NCI-H2171 (cell line): ENCODE measurements around the gene ARID3A.
A peak's percentile ranks its signal among the peaks of the same experiment; 100 is the strongest.

Source experiments
- DNase-seq: peaks from one replicate; lab custom pipeline; 2025; lab: John Stamatoyannopoulos, UW

Gene ARID3A

GRCh38 chr19:931860-932647 is 6.2 kb downstream of the ARID3A start:
- DNase-seq = no peak

DNA sequence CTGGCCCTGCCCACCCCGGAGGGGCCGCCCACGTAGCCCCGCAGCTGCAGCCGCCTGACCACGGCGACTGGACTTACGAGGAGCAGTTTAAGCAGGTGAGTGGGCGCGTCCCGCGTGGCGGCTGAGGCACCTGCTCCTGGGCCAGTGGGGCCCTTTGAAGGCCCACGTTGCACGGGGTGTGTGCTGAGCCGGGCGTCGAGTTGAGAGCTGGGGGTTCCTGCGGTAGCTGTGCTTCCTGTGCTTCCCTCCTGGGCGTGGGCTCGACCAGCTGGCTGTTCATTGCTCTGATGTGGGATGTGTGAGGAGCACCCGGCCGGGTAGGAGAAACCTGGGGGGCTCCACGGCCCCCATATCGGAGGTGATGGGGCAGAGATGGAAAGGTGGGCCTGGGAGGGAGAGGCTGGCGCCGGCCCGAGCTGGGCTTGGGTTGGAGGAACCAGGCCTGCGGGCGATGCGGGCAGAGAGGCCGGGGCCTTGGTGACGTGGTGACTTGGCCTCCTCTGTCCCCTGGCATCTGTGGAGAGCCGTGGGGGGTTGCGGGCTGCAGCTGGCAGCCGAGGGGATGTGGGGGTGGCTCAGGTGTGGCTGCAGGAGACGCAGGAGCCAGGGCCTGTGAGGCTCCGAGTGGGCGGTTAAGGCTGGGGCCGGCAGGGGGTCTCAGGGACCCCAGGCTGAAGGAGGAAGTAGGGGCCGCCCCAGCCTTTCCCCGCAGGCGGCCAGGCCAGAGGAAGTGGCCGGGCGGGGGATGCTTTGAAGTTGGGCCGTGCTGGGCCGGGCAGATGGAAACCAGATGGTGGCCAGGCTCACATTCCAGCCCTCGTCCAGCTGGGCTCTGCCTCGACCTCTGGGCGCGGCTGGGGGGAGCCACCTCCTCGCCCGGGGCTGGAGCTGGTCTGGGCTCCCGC is 7.1 kb downstream of the ARID3A start:
- no peak for DNase-seq

- no peak for DNase-seq
Observed at GRCh38 chr19:933553-933882, 7.7 kb downstream of the ARID3A start.

GRCh38 chr19:934197-934840 is 8.5 kb downstream of the ARID3A start:
- no peak for DNase-seq

- DNase-seq = no peak
Observed at GRCh38 chr19:934865-935479, 9.1 kb downstream of the ARID3A start.

GRCh38 chr19:936175-936546 is 10.3 kb downstream of the ARID3A start:
- no peak for DNase-seq

DNA sequence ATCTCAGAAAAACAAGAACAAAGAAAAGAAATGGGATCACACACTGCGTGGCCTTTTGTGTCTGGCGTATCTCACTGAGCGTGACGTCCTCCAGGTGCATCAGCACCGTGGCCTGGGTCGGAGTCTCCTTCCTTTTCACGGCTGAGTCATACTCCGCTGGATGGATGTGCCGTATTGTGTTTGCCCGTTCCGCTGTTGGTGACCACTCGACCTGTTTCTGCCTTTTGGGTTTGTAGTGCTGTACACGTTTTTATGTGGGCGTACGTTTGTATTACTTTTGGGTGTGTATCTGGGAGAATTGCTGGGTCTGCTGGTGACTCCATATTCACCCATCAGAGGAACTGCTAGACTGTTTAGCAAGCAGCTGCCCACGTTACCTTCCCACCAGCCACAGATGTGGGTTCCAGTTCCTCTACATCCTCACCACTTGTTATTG is 11.4 kb downstream of the ARID3A start:
- no peak for DNase-seq

DNA sequence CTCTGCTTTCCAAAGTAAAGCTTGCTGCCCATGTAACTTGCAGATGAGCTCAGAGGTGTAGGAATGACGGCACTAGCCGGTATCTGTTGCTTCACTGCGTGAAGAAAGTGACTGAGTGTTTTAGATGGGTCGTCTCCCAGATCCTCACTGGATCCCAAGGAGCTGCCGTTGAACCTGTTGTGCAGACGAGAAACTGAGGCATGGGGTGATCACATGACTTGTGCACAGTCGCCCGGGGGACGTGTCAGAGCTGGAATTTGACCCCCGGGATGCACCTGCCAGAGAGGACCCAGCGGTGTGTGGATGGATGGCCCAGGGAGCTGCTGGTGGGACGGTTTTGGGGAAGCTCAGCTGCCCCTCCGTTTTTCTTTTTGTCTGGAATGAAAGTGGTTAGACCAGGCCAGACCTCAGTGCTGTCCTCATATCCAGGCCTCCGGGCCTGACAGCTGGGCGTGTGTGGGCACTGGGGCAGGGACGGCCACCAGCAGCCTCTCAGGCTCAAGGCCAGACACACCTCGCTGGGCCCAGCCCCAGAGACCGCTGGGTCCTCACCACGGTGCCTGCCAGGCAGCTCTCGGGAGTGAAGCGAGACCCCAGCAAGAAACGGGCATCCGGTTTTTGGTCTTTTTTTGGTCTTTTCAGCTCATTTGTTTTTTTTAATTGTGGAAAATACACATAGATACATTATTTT is 12.5 kb downstream of the ARID3A start:
- no peak for DNase-seq

DNA sequence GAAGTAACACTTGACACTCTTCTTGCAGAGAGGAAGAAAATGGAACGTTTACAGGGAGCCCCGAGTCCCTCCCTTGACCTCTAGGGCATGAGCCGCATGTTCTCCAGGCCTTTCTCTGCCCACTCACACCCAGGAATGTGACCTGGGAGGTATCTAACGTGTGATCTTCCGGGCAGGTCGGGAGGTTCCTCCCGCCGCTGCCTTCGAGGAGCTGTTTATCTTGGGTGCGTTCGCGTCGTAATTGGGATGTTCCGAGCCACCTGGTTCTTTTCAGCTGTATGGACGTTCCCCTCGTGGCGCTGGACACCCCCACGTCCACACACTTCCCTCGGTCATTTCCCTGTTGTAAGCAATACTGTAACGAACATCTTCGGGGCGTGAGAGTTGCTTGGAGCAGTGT is 13.6 kb downstream of the ARID3A start:
- DNase-seq = no peak

GRCh38 chr19:939922-940321 is 14.1 kb downstream of the ARID3A start:
- no peak for DNase-seq

GRCh38 chr19:940591-941291 is 14.9 kb downstream of the ARID3A start:
- DNase-seq = peak; percentile 49

DNA sequence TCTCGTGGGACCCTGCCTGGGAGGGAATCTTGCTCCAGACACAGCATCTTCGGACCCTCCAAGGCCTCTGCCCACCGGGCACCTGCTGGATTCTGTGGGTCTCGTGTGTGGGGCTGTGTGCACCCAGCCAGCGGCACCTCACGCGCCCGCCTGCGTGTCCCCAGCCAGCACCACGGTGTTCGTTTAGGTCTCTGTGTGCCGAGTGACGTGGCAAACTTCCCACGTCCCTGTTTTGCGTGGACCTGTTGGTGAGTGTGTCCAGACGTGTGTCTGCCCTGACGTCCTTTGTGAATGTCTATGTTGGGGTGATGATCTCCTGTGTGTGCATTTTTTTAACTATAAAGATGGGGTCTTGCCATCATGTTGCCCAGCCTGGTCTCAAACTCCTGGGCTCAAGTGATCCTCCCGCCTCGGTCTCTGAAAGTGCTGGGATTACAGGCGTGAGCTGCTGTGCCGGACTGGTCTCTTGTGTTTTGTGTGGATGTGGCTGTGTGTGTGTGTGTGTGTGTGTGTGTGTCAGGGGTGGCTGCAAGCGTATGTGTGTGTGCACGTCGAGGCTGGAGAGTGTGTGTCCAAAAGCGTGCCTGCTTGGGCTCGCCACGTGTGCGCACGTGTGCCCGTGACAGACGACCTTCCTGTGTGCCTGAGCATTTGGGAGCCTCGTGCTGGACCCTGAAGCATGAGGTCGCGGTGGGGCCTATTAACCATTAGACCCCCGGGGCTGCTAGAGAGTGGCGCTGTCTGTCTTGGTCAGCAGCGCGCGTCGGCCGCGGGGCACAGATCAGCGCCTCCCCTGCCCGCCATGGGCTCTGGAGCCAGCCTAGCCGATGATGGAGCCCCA is 15.7 kb downstream of the ARID3A start:
- no peak for DNase-seq

DNA sequence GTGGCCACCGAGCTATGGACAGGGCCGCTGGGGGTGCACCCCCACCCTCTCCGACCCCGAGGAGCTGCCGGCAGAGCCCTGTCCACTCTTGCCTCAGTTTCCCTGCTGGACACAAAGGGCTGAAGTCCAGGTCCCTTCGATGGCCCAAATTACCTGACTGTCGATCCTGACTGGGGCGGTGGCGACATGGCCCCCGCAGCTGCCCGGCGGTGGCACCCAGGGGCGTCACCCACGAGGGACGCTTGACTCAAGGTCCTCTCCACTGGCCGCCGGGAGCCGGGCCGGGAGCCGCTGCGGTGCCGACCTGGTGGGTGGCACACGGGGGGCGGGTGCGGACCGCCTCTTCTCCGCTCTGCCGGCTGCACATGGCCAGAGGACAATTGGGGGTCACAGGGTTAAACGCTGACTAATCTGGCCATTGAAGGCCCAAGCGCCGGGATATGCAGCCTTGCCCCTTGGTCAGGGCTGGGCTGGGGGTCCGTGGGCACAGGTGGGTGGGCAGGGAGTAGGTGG is 16.4 kb downstream of the ARID3A start:
- DNase-seq = no peak

DNA sequence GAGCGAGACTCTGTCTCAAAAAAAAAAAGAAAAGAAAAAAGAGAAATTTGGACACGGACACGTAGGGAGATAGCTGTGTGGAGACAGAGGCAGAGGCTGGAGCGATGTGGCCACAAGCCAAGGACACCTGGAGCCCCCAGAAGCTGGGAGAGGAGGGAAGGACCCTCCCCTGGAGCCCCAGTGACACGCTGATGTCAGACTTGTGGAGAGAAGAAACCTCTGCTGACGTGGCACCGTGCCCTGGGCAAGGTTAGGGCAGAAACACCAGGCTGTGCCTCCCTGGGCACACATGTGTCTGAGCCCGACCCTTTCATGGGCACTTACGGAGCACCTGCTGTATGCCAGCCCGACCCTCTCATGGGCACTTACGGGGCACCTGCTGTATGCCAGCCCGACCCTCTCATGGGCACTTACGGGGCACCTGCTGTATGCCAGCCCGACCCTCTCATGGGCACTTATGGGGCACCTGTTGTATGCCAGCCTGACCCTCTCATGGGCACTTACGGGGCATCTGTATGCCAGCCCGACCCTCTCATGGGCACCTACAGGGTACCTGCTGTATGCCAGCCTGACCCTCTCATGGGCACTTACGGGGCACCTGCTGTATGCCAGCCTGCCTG is 17.8 kb downstream of the ARID3A start:
- no peak for DNase-seq

DNA sequence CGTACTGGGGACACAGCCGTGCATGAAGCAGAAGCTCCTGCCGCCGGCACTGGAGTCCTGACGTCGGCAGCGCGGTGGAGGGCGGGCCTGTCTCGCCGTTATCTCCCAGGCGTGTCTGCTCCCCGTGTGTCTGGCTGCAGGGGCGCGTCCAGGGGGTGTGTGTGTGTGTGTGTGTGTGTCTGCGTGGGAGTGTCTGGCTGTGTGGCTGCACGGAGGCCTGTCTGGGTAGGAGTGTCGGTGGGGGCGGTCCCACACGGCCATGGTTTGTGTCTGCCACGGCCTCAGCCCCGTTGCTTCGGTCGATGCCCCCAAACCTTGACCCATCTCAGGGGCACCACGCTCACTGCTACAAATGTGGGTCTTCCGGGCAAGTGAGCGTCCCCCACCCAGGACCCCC is 18.3 kb downstream of the ARID3A start:
- no peak for DNase-seq

GRCh38 chr19:944663-945241 is 18.9 kb downstream of the ARID3A start:
- no peak for DNase-seq

DNA sequence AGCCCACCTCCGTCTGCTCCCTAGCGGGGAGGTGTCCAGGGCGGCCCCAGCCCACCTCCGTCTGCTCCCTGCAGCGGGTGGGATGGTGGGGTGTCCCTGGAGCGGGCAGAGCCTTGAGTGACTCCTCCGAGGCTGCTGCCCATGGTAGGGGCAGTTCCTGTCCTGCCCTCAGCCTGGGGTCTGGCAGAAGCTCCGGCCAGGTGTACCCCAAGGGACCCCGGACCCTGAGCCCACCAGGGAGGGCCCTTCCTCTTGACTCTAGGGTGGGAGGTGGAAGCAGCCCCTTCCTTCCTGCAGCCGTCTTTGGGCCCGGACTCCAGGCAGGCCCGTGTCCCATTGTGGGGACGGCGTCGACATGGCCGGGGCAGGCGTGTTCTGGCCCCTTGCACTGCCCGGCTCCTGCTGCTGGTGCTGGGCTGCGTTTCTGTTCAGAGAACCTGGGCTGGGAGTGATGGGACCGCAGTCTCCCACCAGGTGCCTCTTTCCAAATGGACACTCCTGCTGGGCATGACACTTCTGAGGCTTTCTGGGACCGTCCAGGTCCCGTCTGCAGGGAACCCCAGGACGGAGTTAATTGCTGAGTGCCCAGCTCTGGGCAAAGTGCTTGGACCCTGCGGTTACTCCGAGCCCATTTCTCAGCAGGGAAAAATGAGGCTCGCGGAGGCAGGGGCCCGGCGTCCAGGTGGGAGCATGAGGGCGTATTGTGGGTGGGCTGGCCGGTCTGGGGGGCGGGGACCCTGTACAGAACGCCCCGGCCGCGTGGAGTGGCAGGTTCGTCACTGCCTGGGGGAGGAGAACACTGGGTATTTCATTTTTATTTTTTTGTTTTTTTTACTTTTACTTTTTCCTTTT is 19.8 kb downstream of the ARID3A start:
- DNase-seq = no peak

DNA sequence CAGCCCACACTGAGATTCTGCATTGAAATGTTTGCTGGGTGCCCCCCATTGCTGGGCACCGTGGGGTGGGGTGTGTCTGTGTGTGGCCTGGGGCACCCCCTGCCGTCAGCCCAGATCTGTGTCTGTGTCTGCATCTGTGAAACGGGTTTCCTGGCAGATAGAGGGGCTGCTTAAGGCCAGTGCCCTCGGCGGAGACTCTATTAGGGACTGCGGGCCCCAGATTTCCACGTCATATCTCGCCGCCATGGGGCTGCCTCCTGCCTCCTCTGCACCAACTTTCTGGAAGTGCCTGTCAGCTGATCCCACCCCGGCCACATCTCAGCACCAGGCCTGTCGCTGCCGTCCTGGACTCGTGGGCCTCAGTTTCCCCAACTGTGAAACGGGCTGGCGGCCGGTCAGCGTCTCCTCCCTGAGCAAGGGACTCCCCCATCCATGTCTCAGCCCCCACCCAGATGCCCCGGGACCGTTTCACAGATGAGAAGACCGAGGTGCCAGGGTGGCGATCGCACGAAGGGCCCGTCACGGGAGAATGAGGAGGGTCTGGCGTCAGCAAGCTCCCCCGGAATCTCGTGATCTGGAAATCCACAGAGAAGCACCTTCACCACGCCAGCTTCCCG is 21.4 kb downstream of the ARID3A start:
- no peak for DNase-seq
